BJ (cell line): ENCODE measurements around the gene TFB2M. TPM values are rescaled to one million over a fixed set of nuclear protein-coding genes. Genes with fewer than 3 reads are reported as not detected.

ENCODE experiments used
- CTCF ChIA-PET: fragments of 350-600 bp; formaldehyde crosslinking; extraction: SDS; loops from one replicate; lab custom pipeline; 2021; ENCODE audit warnings: antibody characterized with exemption, inconsistent platforms; lab: Yijun Ruan, JAX
- POLR2A ChIA-PET: fragments of 300-600 bp; sonication (Branson Sonifier 250); formaldehyde crosslinking; extraction: SDS; loops from one replicate; lab custom pipeline; 2021; ENCODE audit warnings: antibody characterized with exemption; lab: Charles Lee
- DNase-seq: peaks from one replicate; pipeline ENCODE4 v3.0.0-alpha.2; 2011; ENCODE audit warnings: low read depth
- H3K27me3 ChIP-seq: 2 replicates; pipeline ENCODE4 v1.6.0; 2011; ENCODE audit warnings: low read length; ENCODE audit not compliant: control insufficient read depth, insufficient read depth
- H3K36me3 ChIP-seq: 2 replicates; pipeline ENCODE4 v1.5.1; 2011; ENCODE audit warnings: low read length; ENCODE audit not compliant: control insufficient read depth, insufficient read depth
- H3K4me3 ChIP-seq: 2 replicates; pipeline ENCODE4 v1.5.1; 2011; ENCODE audit warnings: low read depth, mild to moderate bottlenecking, control low read depth, low read length
- CTCF ChIP-seq: IDR thresholded peaks from 2 replicates; pipeline ENCODE4 v1.5.1; 2011; ENCODE audit warnings: low read depth, mild to moderate bottlenecking, control low read depth, inconsistent platforms, low read length, moderate library complexity; ENCODE audit not compliant: insufficient read depth
- polyA plus RNA-seq: library from polyadenylated mRNA; depleted of rRNA; stranded (reverse); fragments of >200 nt; gene quantifications from 2 replicates; pipeline ENCODE4 v1.2.3, GENCODE V29; 2011

TFB2M gene
- polyA plus RNA-seq, 1 experiment: 10.9 TPM

- peaks cover 2% of the 10 kb centered on the region; the same call in 1 of the 2 replicates for H3K27me3 ChIP-seq
- CTCF ChIA-PET: interaction anchor here (0.7 kb wide), 1 partner anchor 28 kb away, joined by 3 read pairs; no protein-coding TSS in a partner anchor
- POLR2A ChIA-PET: no interaction called here
- H3K36me3 ChIP-seq: no peaks in the 10 kb centered on the region
- TF ChIP-seq CTCF: no peak
- no peak for DNase-seq
- no peak overlapping the region for H3K4me3 ChIP-seq
Measured at GRCh38 chr1:246526915-246527314, 39.1 kb downstream of the TFB2M start.

- Histone ChIP-seq H3K4me3 (no peak overlapping the region), H3K27me3 (peaks cover 2% of the 10 kb centered on the region; the same call in 1 of the 2 replicates), H3K36me3 (no peaks in the 10 kb centered on the region)
- no peak for DNase-seq
- ChIA-PET CTCF (interaction anchor here (0.7 kb wide), 1 partner anchor 27 kb away, joined by 3 read pairs; no protein-coding TSS in a partner anchor), POLR2A (no interaction called here)
- no peak for TF ChIP-seq CTCF
Measured at GRCh38 chr1:246526380-246526779, 39.7 kb downstream of the TFB2M start.

GRCh38 chr1:246519514-246519913, 46.5 kb downstream of the TFB2M start:
- Histone ChIP-seq H3K4me3 (no peak overlapping the region), H3K36me3 (no peaks in the 10 kb centered on the region), H3K27me3 (peaks cover 2% of the 10 kb centered on the region; the same call in 1 of the 2 replicates)
- ChIA-PET POLR2A (no interaction called here), CTCF (no interaction called here)
- no peak for DNase-seq
- TF ChIP-seq CTCF: no peak

- no peak for TF ChIP-seq CTCF
- Histone ChIP-seq H3K36me3 (no peaks in the 10 kb centered on the region), H3K4me3 (no peak overlapping the region), H3K27me3 (no peaks in the 10 kb centered on the region)
- POLR2A ChIA-PET: no interaction called here
- CTCF ChIA-PET: no interaction called here
- DNase-seq: no peak
Measured at GRCh38 chr1:246518456-246519205, 47.4 kb downstream of the TFB2M start.

- POLR2A ChIA-PET: no interaction called here
- DNase-seq: no peak
- Histone ChIP-seq H3K36me3 (no peaks in the 10 kb centered on the region), H3K4me3 (no peak overlapping the region), H3K27me3 (no peaks in the 10 kb centered on the region)
- no peak for TF ChIP-seq CTCF
- CTCF ChIA-PET: no interaction called here
Measured at GRCh38 chr1:246517391-246517790, 48.7 kb downstream of the TFB2M start.
